GM19238 (cell line): ENCODE data around the gene RYK.
"Not testable (repeated sequence)": the region's sequence is repeated elsewhere in the genome, so short reads cannot be mapped to it uniquely, and the experiment has no call there.

Experiments
- DNase-seq: peaks from one replicate; pipeline ENCODE4 v3.0.0; 2011; ENCODE audit warnings: low spot score; ENCODE audit not compliant: insufficient read length

The RYK gene

DNA sequence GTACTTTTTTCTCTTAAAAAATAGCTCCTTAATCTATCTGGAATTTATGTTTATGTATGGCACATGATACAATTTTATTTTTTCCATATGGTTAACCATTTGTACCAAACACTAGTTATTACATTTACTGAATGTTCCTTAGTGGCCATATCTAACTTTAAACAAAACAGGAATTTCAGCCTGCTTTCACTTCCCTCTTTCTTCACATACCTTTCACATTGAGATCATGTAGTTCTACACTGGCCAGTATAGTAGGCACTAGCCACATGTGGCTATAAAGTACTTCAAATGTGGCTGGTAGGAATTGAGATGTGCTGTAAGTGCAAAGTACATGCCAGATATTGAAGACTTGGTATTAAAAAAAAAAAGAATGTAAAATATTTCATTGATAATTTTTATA lies 4.7 kb upstream of the RYK start:
- DNase-seq: no peak

DNA sequence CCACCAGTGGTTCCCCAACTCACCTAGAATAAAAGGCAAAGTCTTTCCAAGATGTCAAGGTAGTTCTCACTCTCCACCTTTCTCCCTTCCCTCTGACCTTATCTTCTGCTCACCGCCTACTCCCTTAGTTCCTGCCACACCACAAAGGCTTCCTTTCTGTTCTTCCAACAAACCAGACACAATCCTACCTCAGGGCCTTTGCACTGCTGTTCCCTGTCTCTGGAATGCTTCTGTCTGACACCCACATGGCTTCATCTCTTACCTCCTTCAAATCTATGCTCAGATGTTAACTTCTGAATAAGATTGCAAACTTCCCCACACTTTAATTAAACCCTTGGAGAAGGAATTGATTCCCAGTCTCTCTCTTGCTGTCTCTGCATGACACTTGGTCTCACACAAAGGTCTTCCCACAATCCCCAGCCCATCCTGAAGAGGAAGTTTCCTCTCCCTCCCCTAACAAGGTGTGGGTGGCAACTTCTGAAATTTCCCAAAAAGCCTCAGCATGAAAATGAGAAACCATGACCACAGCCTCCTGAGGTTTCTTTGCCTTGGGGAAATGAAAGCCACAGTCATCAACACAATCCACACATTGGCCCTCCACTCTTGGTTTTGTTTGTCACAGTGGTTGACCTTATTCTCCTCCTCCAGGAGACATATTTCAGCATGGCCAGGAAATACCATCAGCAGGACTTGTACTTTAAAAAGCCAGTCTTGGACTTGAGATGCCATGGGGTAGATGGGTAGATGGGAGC lies 3.0 kb upstream of the RYK start:
- no peak for DNase-seq

DNA sequence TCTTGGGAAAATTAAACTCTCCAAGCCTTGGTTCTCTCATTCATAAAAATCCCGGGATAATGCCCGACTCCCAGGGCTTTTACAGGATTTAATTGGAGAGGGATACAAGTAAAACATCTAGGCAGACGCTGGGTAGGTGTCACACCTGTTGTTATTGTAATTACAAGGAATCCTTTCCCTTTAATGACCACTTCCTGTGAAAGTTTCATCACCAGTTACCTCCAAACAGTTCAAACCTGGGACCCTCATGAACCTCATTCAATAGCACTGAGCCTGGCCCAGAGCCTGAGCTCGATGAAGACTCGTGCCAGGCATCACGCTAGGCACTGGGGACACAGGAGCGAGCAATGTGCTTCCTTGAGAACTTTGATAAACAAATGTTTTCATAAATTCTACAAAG lies 2.1 kb upstream of the RYK start:
- no peak for DNase-seq

DNA sequence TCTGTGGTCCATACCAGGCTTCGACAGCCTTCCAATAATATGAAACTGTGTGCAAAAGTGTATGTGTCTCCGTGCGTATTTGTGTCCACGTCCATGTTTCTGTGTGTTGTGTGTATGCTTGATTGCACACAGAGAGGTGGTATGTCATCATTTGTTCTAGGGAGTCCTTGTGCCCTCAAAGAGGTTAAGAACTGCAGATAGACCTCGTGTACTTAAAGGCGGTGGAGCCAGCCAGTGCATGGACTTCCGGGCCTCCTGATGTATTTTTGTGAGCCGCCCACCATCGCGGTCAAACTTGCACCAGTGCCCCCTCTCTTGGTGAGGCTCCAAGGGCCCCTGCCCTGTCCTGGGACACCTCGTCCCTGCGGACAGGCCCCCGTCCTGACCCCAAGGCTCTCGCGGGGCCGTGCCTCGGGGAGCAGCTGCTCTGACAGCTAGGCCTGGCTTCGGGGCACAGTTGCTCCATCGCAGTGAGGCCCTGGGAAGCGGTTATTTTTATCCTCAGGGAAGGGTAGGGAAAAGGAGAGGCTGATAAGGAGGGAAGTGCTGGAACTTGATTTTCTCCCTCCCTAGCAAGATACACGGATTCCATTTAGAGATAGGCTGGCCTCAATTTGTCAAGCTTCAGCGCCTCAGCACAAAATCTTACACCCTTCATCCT lies 1.2 kb upstream of the RYK start:
- DNase-seq: no peak

GRCh38 chr3:134249935-134250716 lies 533 bp downstream of the RYK start:
- peak; percentile 40 for DNase-seq

DNA sequence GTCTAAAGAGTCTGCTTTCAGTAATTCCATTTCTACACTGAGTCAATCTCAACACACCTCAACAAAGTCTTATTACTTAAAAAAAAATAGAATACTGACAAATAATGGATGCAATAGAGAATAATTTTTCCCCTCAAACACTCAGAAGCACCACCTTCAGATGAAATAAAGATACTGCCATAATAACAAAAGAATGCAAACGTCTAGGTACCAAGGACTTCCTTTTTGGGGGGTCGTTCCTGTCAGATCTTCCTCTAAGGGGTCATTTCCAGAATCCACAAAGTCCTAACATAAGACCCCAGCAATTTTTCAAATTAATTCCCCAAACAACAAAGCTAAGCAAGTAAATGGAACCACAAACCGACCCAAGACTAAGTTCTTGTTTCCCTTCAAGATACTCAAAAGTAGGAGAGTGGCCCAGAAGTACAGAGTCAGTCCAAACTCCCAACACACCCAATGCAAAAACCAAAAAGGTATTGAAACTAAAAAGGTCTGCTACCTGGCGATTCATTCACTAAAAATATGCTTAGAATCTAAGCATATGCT lies 1.3 kb downstream of the RYK start:
- no peak for DNase-seq

DNA sequence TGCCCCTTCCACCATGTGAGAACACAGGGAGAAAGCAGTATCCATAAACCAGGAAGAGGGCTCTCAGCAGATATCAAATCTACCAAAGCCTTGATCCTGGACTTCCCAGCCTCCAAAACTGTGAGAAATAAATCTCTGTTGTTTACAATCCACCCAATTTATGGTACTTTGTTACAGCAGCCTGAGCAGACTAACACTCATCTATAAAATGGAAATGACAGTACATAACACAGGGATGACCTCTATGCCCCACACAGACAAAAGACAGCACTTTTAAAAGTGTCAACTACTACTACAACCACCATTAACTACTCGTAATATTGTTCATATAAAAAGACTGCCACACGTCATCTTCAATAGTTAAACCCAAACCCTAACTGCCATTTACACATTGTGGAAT lies 5.7 kb downstream of the RYK start:
- DNase-seq: no peak

DNA sequence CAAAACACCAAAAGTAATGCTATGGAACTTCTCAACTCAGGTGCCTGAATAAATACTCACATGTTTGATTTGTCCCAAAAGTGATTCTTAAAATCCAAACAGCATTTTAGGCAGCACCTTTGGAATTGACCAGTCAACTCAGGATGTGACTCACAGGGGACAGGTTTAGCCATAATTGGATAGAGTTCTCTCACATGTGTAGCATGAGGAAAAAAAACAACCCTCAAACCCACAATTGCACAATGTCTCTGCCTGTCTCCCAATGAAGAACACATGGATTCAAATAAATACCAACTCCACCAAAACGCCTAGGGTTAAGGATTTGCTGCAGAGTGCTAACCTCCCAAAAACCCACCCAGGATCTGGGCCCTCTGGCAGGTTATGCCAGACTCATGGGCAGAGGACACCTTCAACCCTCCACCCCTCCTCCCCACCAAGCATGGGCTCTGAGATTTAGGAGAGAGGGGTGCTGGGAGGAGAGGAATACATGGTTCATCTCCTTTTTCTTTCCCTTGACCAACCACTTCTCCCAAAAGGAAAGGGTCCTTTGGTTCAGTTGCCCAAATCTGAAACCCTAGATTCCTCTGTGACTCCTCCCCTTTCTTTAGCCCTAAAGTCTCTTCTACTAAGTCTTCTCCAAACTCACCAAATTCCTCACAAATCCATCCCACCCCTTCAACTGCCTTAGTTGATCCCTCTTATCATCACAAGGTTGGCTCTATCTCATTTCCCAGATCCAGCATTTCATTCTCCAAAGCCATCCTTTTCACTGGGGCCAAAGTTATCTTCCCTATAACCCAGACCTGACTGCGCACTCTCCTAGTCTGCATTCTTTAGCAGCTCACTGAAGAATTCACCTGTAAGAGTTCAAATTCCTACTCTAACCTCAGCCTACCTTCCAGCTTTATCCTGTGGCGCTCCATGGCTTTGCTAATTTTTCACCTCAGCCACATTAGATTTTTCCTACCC lies 7.7 kb downstream of the RYK start:
- DNase-seq: no peak

DNA sequence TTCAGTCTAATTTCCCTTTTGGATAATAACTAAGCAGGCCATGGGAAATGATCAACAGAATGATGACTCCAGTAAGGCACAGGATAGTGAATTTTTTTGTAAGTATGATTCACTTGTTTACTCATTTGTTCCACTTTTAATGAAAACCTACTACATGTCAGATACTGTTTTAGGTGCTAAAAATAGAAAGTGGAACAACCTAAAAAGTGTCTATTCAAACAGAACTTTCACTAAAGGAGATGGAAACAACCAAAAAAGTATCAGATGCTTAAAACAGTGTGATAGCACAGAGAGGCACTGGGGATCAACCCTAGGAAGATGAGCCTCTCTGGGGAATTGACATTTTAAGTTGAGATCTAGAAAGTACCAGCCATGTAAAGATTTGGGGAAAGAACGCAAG lies 11.1 kb downstream of the RYK start:
- no peak for DNase-seq

- no peak for DNase-seq
Measured at GRCh38 chr3:134237454-134238145, 13.1 kb downstream of the RYK start.

- DNase-seq: no peak
Measured at GRCh38 chr3:134236505-134237170, 14.0 kb downstream of the RYK start.

GRCh38 chr3:134235577-134236076 lies 15.0 kb downstream of the RYK start:
- DNase-seq: no peak

DNA sequence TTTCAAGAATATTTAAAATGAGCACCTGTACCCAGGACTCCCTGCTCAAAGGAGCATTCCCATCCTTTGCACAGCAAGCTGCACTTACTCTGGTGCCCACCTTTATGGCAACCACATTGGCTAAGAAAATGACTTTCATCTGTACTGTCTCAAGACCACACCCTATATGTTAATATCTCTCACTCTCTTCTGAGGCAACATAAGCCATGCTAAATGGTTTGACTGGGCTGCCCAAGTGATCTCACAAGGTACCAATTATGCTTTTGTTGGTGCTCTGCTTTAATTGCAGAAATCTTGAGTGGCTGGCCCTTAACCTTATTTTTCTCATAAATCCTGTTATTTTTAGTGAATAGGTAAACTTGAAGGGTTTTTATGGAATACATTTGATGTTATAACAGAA lies 17.7 kb downstream of the RYK start:
- DNase-seq: no peak

- DNase-seq: no peak
Measured at GRCh38 chr3:134232151-134232550, 18.5 kb downstream of the RYK start.

DNA sequence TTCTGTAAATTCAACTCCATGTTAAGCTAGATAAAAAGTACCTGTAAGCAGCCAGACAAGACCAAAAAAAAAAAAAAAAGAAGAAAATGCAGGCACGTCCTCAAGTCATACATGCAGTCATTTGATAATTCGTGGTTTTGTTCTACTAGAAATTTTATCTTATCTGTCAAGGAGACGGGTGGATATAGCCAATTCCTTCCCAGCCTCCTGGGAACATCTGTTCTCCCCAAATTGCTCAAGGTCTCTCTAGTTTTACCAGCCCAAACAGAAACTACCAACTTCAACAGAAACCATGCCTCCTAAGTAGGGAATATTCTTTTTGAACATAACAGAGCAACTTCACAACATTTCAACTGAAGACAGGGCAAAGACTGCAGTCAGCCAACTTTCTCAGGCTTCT lies 19.5 kb downstream of the RYK start:
- DNase-seq: no peak

DNA sequence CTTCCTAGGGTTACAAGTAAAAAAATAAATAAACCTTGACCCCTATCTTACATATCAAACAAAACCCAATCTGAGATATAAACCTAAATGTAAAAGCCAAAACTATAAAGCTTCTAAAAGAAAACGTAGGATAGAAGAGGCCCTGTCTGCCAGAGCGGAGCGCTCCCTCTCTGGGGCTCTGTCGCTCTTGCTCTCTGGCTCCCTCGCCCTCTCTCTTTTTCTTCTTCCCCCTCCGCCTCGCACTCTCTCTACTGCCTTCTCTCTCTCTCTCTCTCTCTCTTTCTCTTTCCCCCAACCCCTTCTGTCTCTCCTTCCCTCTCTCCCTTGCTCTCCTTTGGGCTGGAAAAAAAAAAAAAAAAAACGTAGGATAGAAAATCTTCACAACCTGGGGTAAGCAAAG lies 21.6 kb downstream of the RYK start:
- no peak for DNase-seq

GRCh38 chr3:134228479-134228878 lies 22.2 kb downstream of the RYK start:
- DNase-seq: no peak

DNA sequence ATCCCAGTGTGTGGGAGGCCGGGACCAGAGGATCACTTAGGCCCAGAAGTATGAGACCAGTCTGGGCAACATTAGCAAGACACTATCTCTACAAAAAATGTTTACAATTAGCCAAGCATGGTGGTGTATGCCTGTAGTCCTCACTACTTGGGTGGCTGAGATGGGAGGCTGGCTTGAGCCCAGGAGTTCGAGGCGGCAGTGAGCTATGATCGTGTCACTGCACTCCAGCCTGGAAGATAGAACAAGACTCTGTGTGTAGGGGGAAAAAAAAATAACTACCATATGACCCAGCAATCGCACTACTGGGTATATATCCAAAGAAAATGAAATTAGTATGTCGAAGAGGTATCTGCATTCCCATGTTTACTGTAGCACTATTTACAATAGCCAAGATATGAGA lies 22.6 kb downstream of the RYK start:
- DNase-seq: no peak

- not testable (repeated sequence) for DNase-seq
Measured at GRCh38 chr3:134224796-134225156, 25.9 kb downstream of the RYK start.

DNA sequence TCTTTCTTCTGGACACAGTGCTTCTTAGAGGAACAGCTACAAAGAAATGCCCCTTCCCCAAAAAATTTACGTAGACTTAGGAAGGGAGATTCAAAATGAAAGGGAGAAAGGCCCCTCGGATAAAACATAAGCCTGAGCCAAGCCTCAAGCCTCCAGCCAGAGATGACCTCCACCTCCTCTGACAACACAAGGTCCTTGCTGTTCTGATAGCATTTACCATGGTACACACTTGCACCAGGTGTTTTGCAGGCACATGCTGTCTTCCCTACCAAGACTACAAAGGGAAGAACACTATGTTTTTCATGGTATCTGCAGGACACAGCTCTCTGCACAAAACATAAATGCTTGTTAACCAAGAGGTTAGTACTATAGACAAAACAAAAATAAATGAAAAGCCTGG lies 27.8 kb downstream of the RYK start:
- DNase-seq: no peak
